K562 (cell line): ENCODE results near the gene CST3. TPM values are rescaled to one million over a fixed set of nuclear protein-coding genes. Genes with fewer than 3 reads are reported as not detected.

Experiments used
- ARID2 ChIP-seq: fragments of 450-650 bp; IDR thresholded peaks from 2 replicates; pipeline ENCODE4 v1.6.1; 2017; ENCODE audit warnings: antibody characterized with exemption, mild to moderate bottlenecking
- BRF2 ChIP-seq: IDR thresholded peaks from 3 replicates; pipeline ENCODE4 v1.6.1; 2011; ENCODE audit warnings: borderline replicate concordance, mild to moderate bottlenecking; ENCODE audit not compliant: insufficient read length, insufficient read depth
- CBFA2T2 ChIP-seq: fragments of 450-650 bp; conservative IDR thresholded peaks from 2 replicates; pipeline ENCODE4 v1.6.1; 2017; ENCODE audit warnings: mild to moderate bottlenecking
- CREM ChIP-seq: IDR thresholded peaks from 2 replicates; pipeline ENCODE4 v1.6.1; 2014; ENCODE audit warnings: antibody characterized with exemption, low read depth
- ETV6 ChIP-seq, 3 experiments: fragments of 150-350 bp in 1 of 3; sonication (generic) in 1 of 3; formaldehyde crosslinking in 1 of 3; IDR thresholded peaks; 2 replicates each; pipeline versions ENCODE4 v1.6.1 to v1.8.0; 2014 to 2022; ENCODE audit warnings: borderline replicate concordance in 2 of 3, low read depth in 2 of 3, antibody characterized with exemption in 1 of 3, low read length in 1 of 3, mild to moderate bottlenecking in 1 of 3, missing genetic modification reagents in 1 of 3
- FOXP4 ChIP-seq: sonication (generic); formaldehyde crosslinking; IDR thresholded peaks from 2 replicates; pipeline ENCODE4 v1.8.0; 2022; ENCODE audit warnings: mild to moderate bottlenecking, missing genetic modification reagents, borderline replicate concordance
- NCOA1 ChIP-seq: fragments of 450-650 bp; IDR thresholded peaks from 2 replicates; pipeline ENCODE4 v1.6.1; 2016; ENCODE audit warnings: low read depth
- NR2C2 ChIP-seq, 2 experiments: fragments of 200-800 bp in 1 of 2; sonication (Bioruptor generic) in 1 of 2; sonication (generic) in 1 of 2; formaldehyde crosslinking in 1 of 2; IDR thresholded peaks; 2 replicates each; pipeline versions ENCODE4 v1.6.1 to v1.8.0; 2016 to 2022; ENCODE audit warnings: mild to moderate bottlenecking in 1 of 2, missing compliant biosample characterization in 1 of 2, missing genetic modification characterization in 1 of 2, missing genetic modification reagents in 1 of 2
- NR4A1 ChIP-seq, 2 experiments: fragments of 250-450 bp in 1 of 2; fragments of 450-650 bp in 1 of 2; sonication (Bioruptor Pico) in 1 of 2; IDR thresholded peaks; 2 replicates each; pipeline versions ENCODE4 v1.4.0 to v1.6.1; 2016 to 2020; ENCODE audit warnings: mild to moderate bottlenecking in 2 of 2, missing compliant biosample characterization in 1 of 2, missing genetic modification characterization in 1 of 2, moderate library complexity in 1 of 2
- POLR2G ChIP-seq: fragments of 200-400 bp; formaldehyde crosslinking; IDR thresholded peaks from 2 replicates; pipeline ENCODE4 v1.6.1; 2017; ENCODE audit warnings: low read depth, mild to moderate bottlenecking, antibody characterized with exemption, low read length, moderate library complexity
- POLR2H ChIP-seq: IDR thresholded peaks from 2 replicates; pipeline ENCODE4 v1.6.1; 2016; ENCODE audit warnings: missing genetic modification characterization, low read depth, mild to moderate bottlenecking, control low read depth, missing compliant biosample characterization, moderate library complexity
- SRSF3 ChIP-seq: fragments of 200-400 bp; formaldehyde crosslinking; IDR thresholded peaks from 2 replicates; pipeline ENCODE4 v1.6.1; 2016; ENCODE audit warnings: mild to moderate bottlenecking, low read length, moderate library complexity; ENCODE audit not compliant: insufficient read depth
- TAF1 ChIP-seq: IDR thresholded peaks from 2 replicates; pipeline ENCODE4 v1.6.1; 2011; ENCODE audit warnings: mild to moderate bottlenecking, low read length, moderate library complexity; ENCODE audit not compliant: insufficient read depth, control insufficient read depth, severe bottlenecking; ENCODE audit errors: extremely low read depth
- THAP12 ChIP-seq: fragments of 250-450 bp; sonication (Bioruptor Pico); IDR thresholded peaks from 2 replicates; pipeline ENCODE4 v1.9.0; 2021; ENCODE audit warnings: mild to moderate bottlenecking, inconsistent platforms
- ZBTB17 ChIP-seq: fragments of 450-650 bp; formaldehyde crosslinking; IDR thresholded peaks from 2 replicates; pipeline ENCODE4 v1.4.0; 2020; ENCODE audit warnings: mild to moderate bottlenecking
- ZNF395 ChIP-seq: fragments of 200-800 bp; sonication (Bioruptor generic); IDR thresholded peaks from 2 replicates; pipeline ENCODE4 v1.6.1; 2017; ENCODE audit warnings: missing genetic modification characterization, missing compliant biosample characterization
- ZNF431 ChIP-seq: sonication (generic); formaldehyde crosslinking; IDR thresholded peaks from 2 replicates; pipeline ENCODE4 v1.8.0; 2022; ENCODE audit warnings: mild to moderate bottlenecking, missing genetic modification reagents
- polyA plus RNA-seq, 8 experiments: library from polyadenylated mRNA; depleted of rRNA in 4 of 8; stranded (reverse) in 5 of 8; unstranded in 3 of 8; fragments of >200 nt; fragmentation: Nextera tagmentation in 2 of 8; fragmentation: Illumina TruSeq in 1 of 8; extraction: Ambion mirVana in 2 of 8; extraction: Trizol in 1 of 8; gene quantifications; 2 replicates each; pipeline versions ENCODE4 v1.2.1 to v1.2.3, GENCODE V29; 2011 to 2014; ENCODE audit warnings: inconsistent platforms in 1 of 8, missing spikeins in 1 of 8
- total RNA-seq, 7 experiments: library from RNA; depleted of rRNA in 6 of 7; stranded (reverse); fragments of >200 nt in 6 of 7; fragmentation: Illumina TruSeq in 2 of 7; extraction: Trizol in 2 of 7; gene quantifications; 2 replicates each; pipeline versions ENCODE4 v1.2.1 to v1.2.3, GENCODE V29; 2011 to 2021; ENCODE audit warnings: low replicate concordance in 1 of 7

CST3 gene
- total and polyA plus RNA-seq, 9 of the 15 experiments (the other 6 are each of a cell fraction or from before 2014, with no cell fraction given), result 8.7 to 113 (median 48.5) TPM

GRCh38 chr20:23637282-23638221 is at the start of gene CST3 (continued):
- TF ChIP-seq NR4A1 (CRISPR knock-in tag; IDR thresholded peaks at IDR 0.05), result no peak
- TF ChIP-seq NR4A1 (tag; IDR thresholded peaks at IDR 0.05), result 0 out of 2 replicates have a peak, but pooled peaks have one; percentile 52
- TF ChIP-seq POLR2H (tag), result peak; percentile 64
- TF ChIP-seq NCOA1, result no peak
- TF ChIP-seq SRSF3, result no peak
- peak; percentile 88 for TF ChIP-seq CREM
- TF ChIP-seq TAF1, result peak; percentile 60
- TF ChIP-seq ETV6 (IDR thresholded peaks at IDR 0.05; ENCODE audit: borderline replicate concordance in 1 of 2, low read depth in 2 of 2, low read length in 1 of 2), result no peak
- no peak for TF ChIP-seq ETV6 (CRISPR knock-in tag; IDR thresholded peaks at IDR 0.05; ENCODE audit: borderline replicate concordance)
- no peak for TF ChIP-seq FOXP4
- TF ChIP-seq ZBTB17 (CRISPR knock-in tag), result 0 out of 2 replicates have a peak, but pooled peaks have one; percentile 23
- TF ChIP-seq THAP12, result 0 out of 2 replicates have a peak, but pooled peaks have one; percentile 11
- TF ChIP-seq ZNF395 (CRISPR knock-in tag), result no peak
- no peak for TF ChIP-seq ZNF431 (CRISPR knock-in tag)
- no peak for TF ChIP-seq CBFA2T2
- no peak for TF ChIP-seq ARID2
- no peak for TF ChIP-seq NR2C2 (CRISPR knock-in tag; IDR thresholded peaks at IDR 0.05)
- TF ChIP-seq NR2C2 (tag; IDR thresholded peaks at IDR 0.05), result peak; percentile 32; the same call in 1 of the 2 replicates
- no peak for TF ChIP-seq BRF2
- peak; percentile 94 for TF ChIP-seq POLR2G
